GM21825 (cell line): ENCODE data around the gene TRAF5.
A peak's percentile ranks its signal among the peaks of the same experiment; 100 is the strongest.
"Not testable (repeated sequence)": the region's sequence is repeated elsewhere in the genome, so short reads cannot be mapped to it uniquely, and the experiment has no call there.

Source experiments
- ATAC-seq: cut with Tn5 transposase; IDR thresholded peaks from one replicate; pipeline ENCODE4 v1.9.1; 2021; ENCODE audit warnings: mild to moderate bottlenecking, moderate library complexity; ENCODE audit not compliant: unreplicated experiment

TRAF5 gene

GRCh38 chr1:211344152-211344618 lies 17.6 kb downstream of the TRAF5 start:
- ATAC-seq = no peak

GRCh38 chr1:211345719-211346118 lies 19.1 kb downstream of the TRAF5 start:
- ATAC-seq = no peak

- no peak for ATAC-seq
These were observed 20.6 kb downstream of the TRAF5 start for GRCh38 chr1:211347077-211347844.

GRCh38 chr1:211348547-211348946 lies 21.9 kb downstream of the TRAF5 start:
- no peak for ATAC-seq

- no peak for ATAC-seq
These were observed 23.1 kb downstream of the TRAF5 start for GRCh38 chr1:211349741-211350140.

GRCh38 chr1:211352055-211352454 lies 25.4 kb downstream of the TRAF5 start:
- not testable (repeated sequence) for ATAC-seq

- ATAC-seq = no peak
These were observed 25.8 kb downstream of the TRAF5 start for GRCh38 chr1:211352465-211352864.

- ATAC-seq = peak; percentile 66
These were observed 26.4 kb downstream of the TRAF5 start for GRCh38 chr1:211352985-211353515.

- ATAC-seq = peak; percentile 2
These were observed 27.1 kb downstream of the TRAF5 start for GRCh38 chr1:211353562-211354212.

- no peak for ATAC-seq
These were observed 29.2 kb downstream of the TRAF5 start for GRCh38 chr1:211355873-211356272.

- no peak for ATAC-seq
These were observed 30.2 kb downstream of the TRAF5 start for GRCh38 chr1:211356723-211357407.

GRCh38 chr1:211358685-211359084 lies 32.1 kb downstream of the TRAF5 start:
- ATAC-seq = no peak

- no peak for ATAC-seq
These were observed 33.2 kb downstream of the TRAF5 start for GRCh38 chr1:211359876-211360275.

- ATAC-seq = no peak
These were observed 34.6 kb downstream of the TRAF5 start for GRCh38 chr1:211361202-211361601.

GRCh38 chr1:211369640-211370039 lies 43.0 kb downstream of the TRAF5 start:
- no peak for ATAC-seq

- no peak for ATAC-seq
These were observed 44.0 kb downstream of the TRAF5 start for GRCh38 chr1:211370669-211371068.

GRCh38 chr1:211371406-211372105 lies 44.9 kb downstream of the TRAF5 start:
- ATAC-seq = no peak

GRCh38 chr1:211372463-211372862 lies 45.8 kb downstream of the TRAF5 start:
- no peak for ATAC-seq

- no peak for ATAC-seq
These were observed 48.6 kb downstream of the TRAF5 start for GRCh38 chr1:211375146-211375818.

GRCh38 chr1:211375949-211376348 lies 49.3 kb downstream of the TRAF5 start:
- no peak for ATAC-seq
